Esophagus squamous epithelium (tissue), 5 donors: ENCODE results near the gene RASA3. TPM values are rescaled to one million over a fixed set of nuclear protein-coding genes. Genes with fewer than 3 reads are reported as not detected.

ENCODE experiments used
- DNase-seq: peaks from one replicate; lab custom pipeline; 2025; lab: John Stamatoyannopoulos, UW
- H3K27ac ChIP-seq, 4 donors: fragments of 200-600 bp; sonication (generic); one replicate each; pipeline ENCODE4 v1.5.1; 2016 to 2019; ENCODE audit warnings: mild to moderate bottlenecking in 1 of 4
- H3K27me3 ChIP-seq, 4 donors: fragments of 200-600 bp; sonication (generic); 1 replicate in 3 of 4; 2 replicates in 1 of 4; pipeline versions ENCODE4 v1.5.1 to v1.6.0; 2017 to 2021; ENCODE audit warnings: antibody characterized with exemption in 1 of 4
- H3K36me3 ChIP-seq, 3 donors: fragments of 200-600 bp; sonication (generic); one replicate each; pipeline ENCODE4 v1.5.1; 2016 to 2019
- H3K4me1 ChIP-seq, 3 donors: fragments of 200-600 bp; sonication (generic); one replicate each; pipeline ENCODE4 v1.5.1; 2017 to 2019
- H3K4me3 ChIP-seq, 4 donors: fragments of 200-600 bp; sonication (generic); 1 replicate in 3 of 4; 2 replicates in 1 of 4; pipeline ENCODE4 v1.5.1; 2016 to 2019; ENCODE audit warnings: mild to moderate bottlenecking in 2 of 4, moderate library complexity in 1 of 4
- H3K9me3 ChIP-seq, 3 donors: fragments of 200-600 bp; sonication (generic); one replicate each; pipeline ENCODE4 v1.5.1; 2016 to 2019
- POLR2A ChIP-seq, 4 donors: fragments of 450-650 bp; IDR thresholded peaks; one replicate each; pipeline ENCODE4 v1.6.1; 2017; ENCODE audit warnings: antibody characterized with exemption in 4 of 4, mild to moderate bottlenecking in 4 of 4, moderate library complexity in 3 of 4
- WGBS, 2 donors: methylation state at CpG; one replicate each; pipeline ENCODE4 v1.1.5; 2018; 5-methylcytosine and 5-hydroxymethylcytosine counted together
- intact Hi-C: fragments of 100-400 bp; cut with DNase I; formaldehyde crosslinking; loops from one replicate; pipeline ENCODE4 v1.15.0; 2022
- total RNA-seq, 4 donors: library from RNA; depleted of rRNA; stranded (reverse); fragments of >200 nt; gene quantifications; one replicate each; pipeline ENCODE4 v1.1.0, GENCODE V29; 2016
- TF ChIP-seq, protein P1 (sequence below), 6 experiments: fragments of 450-650 bp in 4 of 6; fragments of 200-600 bp in 2 of 6; sonication (generic) in 2 of 6; IDR thresholded peaks; one replicate each; pipeline ENCODE4 v1.5.1; 2016 to 2019; ENCODE audit warnings: antibody characterized with exemption in 6 of 6, mild to moderate bottlenecking in 4 of 6, moderate library complexity in 4 of 6
- donor health status: DM: yes; HTN: yes; CAD: no.

The RASA3 gene
- total RNA-seq, 4 donors from 2014 or later = 1.4 to 8.8 (median 3.1) TPM

DNA sequence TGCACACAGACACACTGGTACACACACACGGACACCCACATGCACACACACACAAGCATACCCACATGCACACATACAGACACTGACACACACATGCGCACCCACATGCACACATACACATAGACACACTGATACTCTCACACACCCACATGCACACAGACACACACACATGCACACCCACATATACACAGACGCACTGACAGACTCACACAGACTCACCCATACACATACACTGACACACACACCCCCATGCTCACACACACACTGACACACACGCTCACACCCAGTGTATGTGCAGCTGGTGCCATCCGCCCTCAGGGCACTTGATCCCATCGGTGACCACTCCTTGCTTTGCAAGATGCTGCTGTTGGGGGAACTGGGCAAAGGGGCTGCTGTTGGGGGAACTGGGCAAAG is 9.7 kb upstream of the RASA3 start:
- no peak for DNase-seq
- TF ChIP-seq POLR2A (IDR thresholded peaks at IDR 0.05) = no peak
- TF ChIP-seq, protein P1, sequence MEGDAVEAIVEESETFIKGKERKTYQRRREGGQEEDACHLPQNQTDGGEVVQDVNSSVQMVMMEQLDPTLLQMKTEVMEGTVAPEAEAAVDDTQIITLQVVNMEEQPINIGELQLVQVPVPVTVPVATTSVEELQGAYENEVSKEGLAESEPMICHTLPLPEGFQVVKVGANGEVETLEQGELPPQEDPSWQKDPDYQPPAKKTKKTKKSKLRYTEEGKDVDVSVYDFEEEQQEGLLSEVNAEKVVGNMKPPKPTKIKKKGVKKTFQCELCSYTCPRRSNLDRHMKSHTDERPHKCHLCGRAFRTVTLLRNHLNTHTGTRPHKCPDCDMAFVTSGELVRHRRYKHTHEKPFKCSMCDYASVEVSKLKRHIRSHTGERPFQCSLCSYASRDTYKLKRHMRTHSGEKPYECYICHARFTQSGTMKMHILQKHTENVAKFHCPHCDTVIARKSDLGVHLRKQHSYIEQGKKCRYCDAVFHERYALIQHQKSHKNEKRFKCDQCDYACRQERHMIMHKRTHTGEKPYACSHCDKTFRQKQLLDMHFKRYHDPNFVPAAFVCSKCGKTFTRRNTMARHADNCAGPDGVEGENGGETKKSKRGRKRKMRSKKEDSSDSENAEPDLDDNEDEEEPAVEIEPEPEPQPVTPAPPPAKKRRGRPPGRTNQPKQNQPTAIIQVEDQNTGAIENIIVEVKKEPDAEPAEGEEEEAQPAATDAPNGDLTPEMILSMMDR (IDR thresholded peaks at IDR 0.05) = no peak
- Histone ChIP-seq H3K27me3 (peaks cover 0 to 7% (median 0%) of the 10 kb centered on the region in 4 donors), H3K9me3 (no peaks in the 10 kb centered on the region), H3K36me3 (no peaks in the 10 kb centered on the region), H3K27ac (peak overlapping the region in 1 of 4 donors; percentile 49), H3K4me3 (no peak overlapping the region), H3K4me1 (peaks cover 17 to 36% (median 19%) of the 10 kb centered on the region in 3 donors)
- 80 to 82% methylated on average over 5 to 6 of the region's 6 CpGs for WGBS, 2 donors
- intact Hi-C loops = no loop called here

DNA sequence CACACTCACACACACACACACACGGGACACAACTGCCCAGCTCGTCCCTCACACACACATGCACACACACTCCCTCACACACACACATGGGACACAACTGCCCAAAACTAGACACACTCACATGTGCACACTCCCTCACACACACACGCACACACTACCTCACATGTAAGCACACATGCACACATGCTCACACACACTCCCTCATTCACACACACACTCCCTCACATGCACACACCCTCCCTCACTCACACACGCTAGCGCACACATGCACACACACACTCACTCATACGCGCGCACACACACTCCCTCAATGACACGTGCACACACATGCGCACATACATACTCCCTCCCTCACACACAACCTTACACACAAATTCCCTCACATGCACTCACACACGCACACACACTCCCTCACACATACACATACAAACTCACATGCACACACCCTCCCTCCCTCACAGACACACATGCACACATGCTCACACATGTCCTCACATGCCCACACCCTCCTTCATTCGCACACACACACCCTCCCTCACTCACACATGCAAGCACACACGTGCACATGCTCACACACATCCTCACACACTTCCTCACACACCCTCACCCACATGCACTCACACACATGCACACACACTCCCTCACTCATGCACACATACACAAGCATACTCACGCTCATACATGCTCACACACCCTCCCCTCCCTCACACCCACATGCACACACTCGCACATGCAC is 9.0 kb upstream of the RASA3 start:
- intact Hi-C loops = no loop called here
- no peak overlapping the region for H3K4me3 ChIP-seq
- no peak for DNase-seq
- TF ChIP-seq, protein P1 (IDR thresholded peaks at IDR 0.05) = no peak
- no peak for TF ChIP-seq POLR2A (IDR thresholded peaks at IDR 0.05)
- H3K9me3 ChIP-seq = no peaks in the 10 kb centered on the region
- H3K27ac ChIP-seq = no peak overlapping the region
- WGBS, 2 donors = 72% methylated on average over 15 of the region's 15 CpGs
- H3K27me3 ChIP-seq = peaks cover 0 to 7% (median 0%) of the 10 kb centered on the region in 4 donors
- no peaks in the 10 kb centered on the region for H3K36me3 ChIP-seq
- peaks cover 17 to 36% (median 19%) of the 10 kb centered on the region in 3 donors for H3K4me1 ChIP-seq

DNA sequence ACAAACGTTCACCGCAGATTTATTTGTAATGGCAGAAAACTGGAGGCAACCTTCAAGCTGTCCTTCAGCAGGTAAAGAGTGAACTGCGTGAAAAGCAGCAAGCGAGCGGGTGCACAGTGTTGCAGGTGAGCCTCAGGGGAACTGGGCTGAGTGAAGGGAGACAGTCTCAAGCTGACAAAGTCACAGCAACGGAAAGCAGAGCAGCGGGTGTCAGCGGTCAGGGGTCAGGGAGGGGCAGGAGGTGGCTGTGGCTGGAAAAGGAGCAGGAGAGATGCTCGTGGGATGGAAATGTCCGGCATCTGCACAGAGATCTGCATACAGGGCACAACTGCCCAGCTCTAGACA is 8.5 kb upstream of the RASA3 start:
- TF ChIP-seq POLR2A (IDR thresholded peaks at IDR 0.05) = no peak
- TF ChIP-seq, protein P1 (IDR thresholded peaks at IDR 0.05) = no peak
- Histone ChIP-seq H3K9me3 (no peaks in the 10 kb centered on the region), H3K27me3 (peaks cover 0 to 7% (median 0%) of the 10 kb centered on the region in 4 donors), H3K36me3 (no peaks in the 10 kb centered on the region), H3K27ac (no peak overlapping the region), H3K4me3 (no peak overlapping the region), H3K4me1 (peaks cover 17 to 36% (median 19%) of the 10 kb centered on the region in 3 donors)
- WGBS, 2 donors = 39 to 44% methylated on average over 10 of the region's 10 CpGs
- intact Hi-C loops = no loop called here
- DNase-seq = no peak

DNA sequence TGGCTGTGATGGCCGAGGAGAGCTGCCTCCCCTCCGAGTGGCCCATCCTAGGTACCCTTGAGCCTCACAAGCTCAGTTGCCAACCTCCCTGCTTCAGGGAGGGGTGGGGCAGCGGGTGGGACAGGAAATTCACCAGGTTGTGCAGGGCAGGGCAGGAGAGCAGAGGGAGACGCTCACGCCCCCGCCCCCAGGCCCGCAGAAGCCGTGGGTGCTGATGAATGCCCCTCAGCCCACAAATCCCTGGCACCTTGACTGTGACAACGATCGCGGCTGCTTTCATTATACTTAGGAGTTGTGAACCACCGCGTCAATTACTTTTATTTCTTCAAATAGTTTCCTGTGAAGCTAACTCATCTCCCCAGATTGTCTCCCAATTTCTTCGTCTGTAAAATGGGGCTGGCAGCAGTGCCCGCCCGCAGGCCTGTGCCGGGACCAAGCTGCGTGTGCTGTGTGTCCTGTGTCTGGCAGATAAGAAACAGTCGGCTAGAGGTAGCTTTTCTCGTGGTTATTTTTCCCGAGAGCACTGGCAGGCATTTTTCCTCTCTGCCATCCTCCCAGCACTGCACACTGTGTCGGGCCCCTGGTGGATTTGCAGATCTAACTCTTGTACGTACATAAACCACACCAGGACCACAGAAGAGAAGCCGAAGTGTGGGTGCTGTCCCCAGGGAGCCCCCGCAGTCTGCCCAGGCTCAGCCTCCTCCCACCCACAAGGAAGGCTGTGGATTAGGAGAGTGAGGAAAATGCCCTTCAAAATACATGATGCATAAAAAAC is 7.9 kb upstream of the RASA3 start:
- peaks cover 17 to 36% (median 19%) of the 10 kb centered on the region in 3 donors for H3K4me1 ChIP-seq
- peaks cover 0 to 7% (median 0%) of the 10 kb centered on the region in 4 donors for H3K27me3 ChIP-seq
- TF ChIP-seq, protein P1 (IDR thresholded peaks at IDR 0.05) = no peak
- TF ChIP-seq POLR2A (IDR thresholded peaks at IDR 0.05) = no peak
- WGBS, 2 donors = 12 to 25% methylated on average over 13 to 15 of the region's 25 CpGs
- no peaks in the 10 kb centered on the region for H3K36me3 ChIP-seq
- intact Hi-C loops = no loop called here
- no peaks in the 10 kb centered on the region for H3K9me3 ChIP-seq
- no peak for DNase-seq
- H3K4me3 ChIP-seq = peak overlapping the region in 2 of 4 donors; percentile 4 to 43
- H3K27ac ChIP-seq = no peak overlapping the region

DNA sequence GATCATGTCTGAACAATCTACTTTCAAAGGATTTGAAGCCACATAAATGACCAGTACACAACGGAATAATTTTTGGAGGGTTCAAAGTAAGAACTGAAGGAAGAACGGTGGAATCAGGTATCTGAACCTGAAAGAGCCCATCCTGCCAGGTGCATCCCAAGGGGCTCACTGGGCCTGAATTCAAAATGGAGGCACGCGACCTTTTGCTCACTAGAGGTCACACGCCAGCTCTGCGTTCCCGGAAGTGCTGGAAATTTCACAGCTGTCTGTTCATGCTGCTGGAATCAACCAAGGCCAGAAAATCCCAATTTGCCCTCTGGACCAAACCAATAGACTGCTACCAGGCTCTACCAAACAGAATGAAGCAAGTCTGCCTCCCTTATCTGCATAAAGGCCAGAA is 4.2 kb upstream of the RASA3 start:
- intact Hi-C loops = no loop called here
- no peak overlapping the region for H3K27ac ChIP-seq
- peaks cover 9 to 30% (median 16%) of the 10 kb centered on the region in 3 donors for H3K4me1 ChIP-seq
- no peak for TF ChIP-seq POLR2A (IDR thresholded peaks at IDR 0.05)
- no peaks in the 10 kb centered on the region for H3K9me3 ChIP-seq
- H3K36me3 ChIP-seq = no peaks in the 10 kb centered on the region
- no peak for DNase-seq
- H3K4me3 ChIP-seq = no peak overlapping the region
- H3K27me3 ChIP-seq = peaks cover 0 to 14% (median 0%) of the 10 kb centered on the region in 4 donors
- WGBS, 2 donors = 88 to 90% methylated on average over 7 of the region's 7 CpGs
